OCI-M2 (cell line): ENCODE measurements around the gene ALOXE3.
A peak's percentile ranks its signal among the peaks of the same experiment; 100 is the strongest.

Experiments
- DNase-seq: peaks from one replicate; lab custom pipeline; 2025; ENCODE audit not compliant: unreplicated experiment; lab: John Stamatoyannopoulos, UW

ALOXE3 gene

DNA sequence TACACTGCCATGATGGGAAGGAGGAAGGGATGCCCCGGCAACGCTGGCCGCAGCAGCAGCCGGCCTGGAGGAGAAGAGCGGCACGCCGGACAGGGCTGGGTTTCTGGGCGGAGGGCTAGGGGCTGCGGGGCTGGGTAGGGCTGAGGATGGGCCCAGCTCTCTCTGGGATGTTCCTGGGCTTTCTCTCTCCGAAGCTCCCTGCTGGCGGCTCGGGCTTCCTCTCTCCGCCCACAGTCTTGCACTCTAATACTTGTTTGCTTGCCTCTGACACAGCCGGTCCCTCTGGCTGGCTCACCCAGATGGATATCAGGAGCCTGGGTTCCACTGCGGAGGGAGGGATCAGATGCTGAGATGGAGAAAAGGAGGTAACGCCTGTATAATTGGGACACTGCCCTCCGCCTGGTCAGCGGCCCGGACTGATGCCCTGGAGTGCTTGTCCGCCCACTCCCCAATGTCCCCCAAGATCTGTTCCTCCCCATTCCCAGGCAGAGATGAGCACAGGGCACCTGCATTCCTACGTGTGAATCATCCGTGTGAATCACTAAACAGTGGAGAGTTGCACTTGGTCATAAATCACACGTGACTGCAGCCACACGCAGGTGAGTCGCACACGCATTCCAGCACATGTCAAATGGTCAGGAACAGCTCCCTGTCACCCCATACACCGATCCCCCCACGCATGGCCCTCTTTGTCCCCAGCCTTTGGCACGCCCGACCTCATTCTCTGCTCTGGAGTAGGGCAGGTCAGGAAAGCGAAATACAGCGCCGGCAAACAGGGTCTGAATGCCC is at the start of gene ALOXE3:
ALOXE3 (minus strand) TSS at position 535 of the 789 bp plus-strand sequence; CDS start at position 11, 524 bp downstream.
- no peak for DNase-seq

DNA sequence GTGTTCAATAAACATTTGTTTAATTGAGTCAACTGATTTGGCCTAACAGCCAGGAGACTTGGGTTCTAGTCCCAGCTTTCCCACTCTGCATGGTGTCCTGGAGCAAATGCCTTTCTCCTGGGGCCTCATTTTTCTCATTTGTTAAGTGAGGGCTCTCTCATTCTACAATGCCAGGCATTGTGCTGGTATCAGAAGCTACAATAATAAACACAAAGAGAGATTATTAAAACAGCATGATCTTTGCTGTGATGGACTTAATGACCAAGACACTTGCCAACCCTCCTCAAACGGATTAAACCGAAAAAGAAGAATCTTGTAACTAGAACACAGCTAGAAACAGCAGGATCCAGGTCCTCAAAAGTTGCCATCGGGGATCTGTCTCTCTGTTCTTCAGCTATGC is 49.2 kb upstream of the ALOXE3 start:
- DNase-seq: no peak

DNA sequence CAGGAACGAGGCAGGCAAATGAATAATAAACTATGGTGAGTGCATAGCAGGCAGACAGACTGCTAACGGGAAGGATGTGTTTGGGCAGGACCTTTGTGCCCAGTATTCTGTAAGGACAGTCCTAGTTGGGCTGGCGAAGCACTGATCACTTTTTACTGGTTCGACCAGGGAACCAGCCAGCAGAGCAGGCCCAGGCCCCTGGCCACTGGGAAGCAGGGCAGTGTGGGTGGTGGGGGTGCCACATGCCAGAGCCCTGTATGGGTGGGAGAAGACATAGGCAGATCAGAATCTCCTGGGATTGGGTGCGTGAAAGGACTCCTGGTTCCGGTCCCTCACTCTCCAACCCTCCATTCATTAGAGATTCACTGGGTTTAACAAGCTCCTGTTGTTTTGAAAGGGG is 48.4 kb upstream of the ALOXE3 start:
- no peak for DNase-seq

DNA sequence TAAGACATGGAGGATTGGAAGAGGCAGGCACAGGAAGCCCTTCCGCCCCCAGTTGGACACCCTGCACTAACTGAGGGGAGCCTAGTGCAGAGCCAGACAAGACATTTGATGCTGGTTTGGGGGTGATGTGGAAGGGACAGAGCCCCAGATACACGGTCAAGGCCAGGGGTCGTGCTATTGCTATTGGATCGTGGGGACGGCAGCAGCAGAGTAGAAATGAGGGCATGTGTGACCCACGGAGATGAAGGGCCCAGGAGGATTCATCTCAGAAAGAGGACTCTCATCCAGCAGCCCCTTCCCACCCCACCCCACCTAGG is 46.5 kb upstream of the ALOXE3 start:
- DNase-seq: no peak

DNA sequence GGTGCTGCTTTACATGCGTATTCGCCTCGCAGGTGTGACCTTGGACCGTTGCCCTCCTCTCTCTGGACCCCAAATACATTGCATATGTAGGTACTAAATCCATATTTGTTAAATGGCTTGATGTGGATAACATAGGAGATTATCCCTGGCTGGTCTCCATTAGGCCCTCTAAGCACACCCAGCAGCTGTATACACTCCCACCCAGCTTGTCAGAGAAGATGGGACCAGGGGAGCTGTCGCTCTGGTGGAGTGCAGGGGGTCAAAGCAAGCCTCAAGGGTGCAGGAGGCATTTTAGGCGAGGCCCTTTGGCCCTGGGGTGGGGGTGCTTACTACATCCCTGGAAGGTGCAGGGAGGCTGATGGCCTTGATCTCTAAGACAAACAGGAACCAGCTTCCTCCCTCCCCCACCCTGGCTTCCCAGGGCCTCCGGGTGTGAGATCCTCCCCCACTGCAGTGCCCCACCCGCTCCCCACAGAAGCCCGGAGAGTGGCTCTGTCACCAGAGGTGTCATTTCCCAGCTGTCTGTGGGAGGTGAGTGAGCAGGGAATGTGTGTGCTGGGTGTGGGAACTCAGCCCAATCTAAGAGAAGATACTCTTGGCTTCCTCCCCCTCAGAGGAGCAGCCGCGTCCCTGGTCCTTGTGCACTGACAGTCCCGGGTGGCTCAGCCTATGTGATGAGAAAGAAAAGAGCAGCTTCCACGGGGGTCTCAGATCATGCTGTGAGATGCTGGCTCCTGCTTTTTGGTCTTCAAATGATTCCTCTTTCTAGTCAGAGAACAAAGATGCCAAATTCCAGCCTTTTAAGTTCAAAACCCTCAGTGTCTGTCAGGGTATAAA is 45.9 kb upstream of the ALOXE3 start:
- DNase-seq: peak; percentile 36

DNA sequence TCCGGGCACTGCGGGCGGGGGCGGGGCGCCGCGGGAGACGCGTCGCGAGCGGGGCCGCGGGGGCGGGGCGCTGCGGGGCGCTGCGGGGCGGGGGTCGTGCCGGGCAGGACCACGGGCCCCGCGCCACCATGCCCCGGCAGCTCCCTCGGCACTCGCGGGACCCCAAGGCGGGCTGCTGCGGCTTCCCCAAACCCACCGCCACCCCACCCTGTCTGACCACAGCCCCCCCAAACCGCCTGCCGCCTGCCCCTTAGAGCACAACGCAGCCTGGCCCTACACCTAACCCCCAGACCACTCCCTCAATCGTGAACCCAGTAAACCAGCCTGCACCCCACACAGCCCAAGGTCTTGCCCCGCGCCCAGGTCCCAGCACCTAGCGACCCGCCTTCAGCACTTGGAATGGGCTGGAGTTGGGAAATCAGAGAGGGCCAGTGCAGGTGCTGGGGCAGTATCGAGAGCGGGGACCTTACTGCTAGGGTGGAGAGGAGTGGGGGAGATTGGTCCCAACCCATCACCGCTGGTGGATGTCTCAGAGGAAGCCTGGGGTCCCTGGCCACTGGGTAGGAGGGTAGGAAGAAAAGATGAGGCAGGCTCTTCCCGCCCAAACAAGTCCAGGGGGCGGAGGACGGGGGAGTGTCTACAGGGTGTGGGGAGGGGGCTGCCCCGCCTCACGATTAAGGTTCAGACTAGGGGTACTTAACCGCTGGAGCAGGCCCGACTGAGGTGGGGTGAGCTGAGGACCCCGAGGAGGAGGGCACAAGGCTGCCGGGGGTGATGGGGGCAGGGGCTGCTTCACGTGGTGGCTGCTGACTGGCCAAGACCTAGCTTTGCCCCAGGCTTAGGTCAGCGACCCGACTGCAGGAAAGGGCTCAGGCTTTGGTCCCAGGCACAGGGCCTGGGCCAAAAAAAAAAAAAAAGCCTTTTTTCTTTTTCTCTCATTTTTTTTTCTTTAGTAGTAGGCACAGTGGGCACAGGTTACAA is 45.0 kb upstream of the ALOXE3 start:
- no peak for DNase-seq

DNA sequence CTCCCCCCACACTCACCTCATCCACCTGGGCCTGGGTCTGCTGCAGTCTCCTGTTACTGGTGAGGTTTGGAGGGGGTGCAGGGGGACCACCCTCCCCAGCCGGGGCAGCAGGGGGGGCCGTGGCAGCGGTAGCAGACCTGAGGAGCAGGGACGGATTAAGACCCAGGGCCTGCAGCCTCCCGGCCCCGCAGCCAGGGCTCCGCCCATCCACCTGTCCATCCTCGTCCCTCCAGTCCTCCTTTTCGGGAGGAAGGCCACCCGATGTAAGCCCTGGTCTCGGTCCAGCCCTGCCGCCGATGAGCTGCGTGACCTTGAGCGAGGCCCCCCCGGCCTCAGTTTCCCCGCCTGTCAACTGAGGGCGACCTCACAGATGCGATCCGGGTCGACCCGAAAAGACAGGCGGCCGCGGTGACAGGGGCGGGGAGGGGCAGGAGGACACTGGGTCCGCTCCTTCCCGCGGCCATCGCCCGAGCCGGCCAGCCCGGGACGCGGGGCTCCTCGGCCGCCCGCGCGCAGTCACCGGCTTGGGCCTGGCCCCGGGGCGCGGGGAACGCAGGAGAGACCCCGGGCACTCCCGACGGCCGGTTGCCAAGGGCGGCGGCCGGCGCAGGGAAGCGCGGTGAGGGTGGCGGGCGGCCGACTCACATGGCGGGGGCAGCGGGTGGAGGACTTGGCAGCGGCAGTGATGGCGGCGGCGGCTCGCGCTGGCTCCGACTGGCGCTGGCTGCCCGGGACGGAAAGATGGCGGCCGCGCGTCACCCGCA is 44.1 kb upstream of the ALOXE3 start, which contains the start of gene VAMP2:
VAMP2 (minus strand) TSS at position 716 of the 764 bp plus-strand sequence; CDS start at position 647, 69 bp downstream.
- DNase-seq: no peak

DNA sequence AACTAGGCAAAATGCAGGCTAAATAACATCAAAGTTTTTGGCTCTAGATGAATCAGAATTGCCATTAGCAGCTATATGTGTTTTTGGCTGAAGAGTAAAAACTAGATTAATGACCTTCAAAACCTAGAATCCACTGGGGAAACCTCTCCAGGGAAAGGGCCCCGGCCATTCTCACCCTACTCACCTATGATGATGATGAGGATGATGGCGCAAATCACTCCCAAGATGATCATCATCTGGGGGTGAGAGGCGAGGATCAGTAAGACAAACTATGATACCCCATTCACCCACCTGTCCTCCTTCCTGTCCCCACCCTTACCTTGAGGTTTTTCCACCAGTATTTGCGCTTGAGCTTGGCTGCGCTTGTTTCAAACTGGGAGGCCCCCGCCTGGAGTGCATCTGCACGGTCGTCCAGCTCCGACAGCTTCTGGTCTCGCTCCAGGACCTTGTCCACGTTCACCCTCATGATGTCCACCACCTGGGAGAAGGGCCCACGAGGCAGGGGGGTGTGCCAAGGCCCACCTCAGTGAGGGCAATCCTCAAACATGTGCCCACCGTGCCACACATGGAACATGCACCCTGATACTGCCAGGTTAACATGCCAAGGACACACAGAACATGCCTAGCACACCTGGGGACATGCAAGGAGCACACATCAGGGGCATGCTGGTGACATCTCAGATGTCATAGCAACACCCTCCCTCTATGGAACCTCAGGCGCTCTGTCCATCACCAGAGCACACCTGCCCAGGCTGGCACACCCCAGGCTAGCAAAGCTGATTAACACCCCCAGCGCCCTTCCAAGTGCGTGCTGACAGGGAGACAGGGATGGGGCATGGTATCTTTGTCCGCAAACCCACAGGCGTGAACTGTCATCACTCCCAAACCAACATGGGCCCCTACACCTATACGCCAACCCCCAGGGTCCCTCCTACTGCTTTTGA is 43.2 kb upstream of the ALOXE3 start:
- no peak for DNase-seq

DNA sequence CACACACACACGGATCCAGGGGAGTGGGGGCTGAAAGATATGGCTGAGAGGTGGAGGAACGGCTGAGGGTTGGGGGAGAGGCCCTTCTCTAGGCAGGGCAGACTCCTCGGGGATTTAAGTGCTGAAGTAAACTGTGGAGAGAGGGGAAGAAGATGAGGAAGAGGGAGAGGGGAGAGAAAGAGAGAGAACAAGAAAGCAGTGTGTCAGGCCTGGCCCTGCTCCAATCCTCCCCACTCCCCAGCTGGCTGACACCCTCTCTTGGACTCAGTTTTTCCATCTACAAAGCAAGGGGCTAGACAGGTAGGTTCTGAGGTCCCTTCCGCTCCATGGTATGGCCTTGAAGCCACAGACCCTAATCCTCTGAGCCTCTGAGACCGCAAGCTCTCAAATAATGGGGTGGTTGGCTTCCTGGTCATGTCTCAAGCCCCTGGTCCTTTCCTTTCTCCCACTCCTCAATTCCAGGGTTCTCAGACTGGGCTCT is 42.5 kb upstream of the ALOXE3 start:
- no peak for DNase-seq

DNA sequence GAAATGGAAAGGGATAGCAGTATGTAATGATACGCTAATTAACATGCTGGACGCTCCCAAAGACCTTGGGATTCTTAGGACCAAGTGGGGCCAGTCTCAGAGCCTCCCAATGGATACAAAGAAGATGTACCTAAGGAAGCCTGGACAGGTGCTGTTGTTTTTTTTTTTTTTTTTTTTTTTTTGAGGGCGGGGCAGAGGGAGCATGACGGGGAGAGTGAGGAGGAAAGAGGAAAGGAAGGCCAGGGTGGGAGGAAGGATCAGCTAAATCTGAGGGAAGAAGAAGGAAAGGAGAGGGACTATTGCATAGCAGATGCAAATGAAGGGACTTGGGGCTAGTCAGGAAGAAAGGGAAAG is 41.9 kb upstream of the ALOXE3 start:
- no peak for DNase-seq

DNA sequence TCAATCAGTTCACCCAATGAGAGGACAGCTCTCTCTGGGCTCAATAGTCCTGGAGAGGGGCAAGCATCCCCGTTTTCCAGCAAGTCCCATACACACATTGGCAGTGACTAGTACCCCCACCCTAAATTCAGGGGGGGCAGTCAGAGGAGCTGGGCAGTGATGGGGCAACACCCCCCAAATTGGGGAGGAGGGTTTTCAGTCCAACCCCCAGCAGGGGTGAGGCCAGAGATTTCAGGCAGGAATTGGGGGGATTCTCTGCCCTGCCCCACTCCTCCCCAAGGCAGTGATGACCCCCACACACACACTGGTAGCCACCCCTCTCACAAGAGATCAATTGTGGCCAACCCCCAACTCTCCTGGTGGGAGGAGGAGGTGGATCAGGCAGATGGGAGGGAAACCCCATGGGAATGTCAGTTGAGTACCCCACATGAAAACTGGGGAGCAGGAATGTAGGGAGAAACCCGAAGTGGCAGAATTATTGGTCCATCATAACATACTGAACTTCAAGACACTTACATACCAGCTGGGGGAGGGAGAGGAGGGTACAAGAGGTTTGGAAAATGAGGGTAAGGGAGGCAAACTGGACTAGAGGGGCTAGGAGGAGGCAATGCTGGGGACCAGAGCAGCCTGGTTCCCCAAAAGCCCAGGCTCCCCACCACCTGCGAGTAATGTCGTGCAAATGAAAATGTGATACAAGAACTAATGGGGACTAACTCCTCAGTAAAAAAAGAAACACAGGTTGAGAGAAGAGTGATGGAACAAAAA is 41.3 kb upstream of the ALOXE3 start:
- no peak for DNase-seq

DNA sequence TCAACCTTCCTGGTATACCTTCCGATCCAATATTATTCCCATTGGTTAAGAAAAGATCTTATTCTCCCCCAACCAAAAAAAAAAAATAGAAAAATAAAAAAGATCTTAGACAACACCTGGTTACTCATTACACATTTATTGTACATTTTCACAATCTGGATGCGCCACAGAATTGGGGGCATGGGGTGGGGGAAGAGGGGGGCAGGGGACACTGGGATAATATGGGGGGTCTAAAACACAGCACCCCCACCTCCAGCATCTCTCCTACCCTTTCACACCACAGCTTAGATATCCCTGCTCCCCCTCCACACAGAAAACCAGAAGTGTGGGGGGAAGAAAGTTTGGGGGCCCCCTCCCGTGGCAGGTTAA is 40.7 kb upstream of the ALOXE3 start:
- no peak for DNase-seq

DNA sequence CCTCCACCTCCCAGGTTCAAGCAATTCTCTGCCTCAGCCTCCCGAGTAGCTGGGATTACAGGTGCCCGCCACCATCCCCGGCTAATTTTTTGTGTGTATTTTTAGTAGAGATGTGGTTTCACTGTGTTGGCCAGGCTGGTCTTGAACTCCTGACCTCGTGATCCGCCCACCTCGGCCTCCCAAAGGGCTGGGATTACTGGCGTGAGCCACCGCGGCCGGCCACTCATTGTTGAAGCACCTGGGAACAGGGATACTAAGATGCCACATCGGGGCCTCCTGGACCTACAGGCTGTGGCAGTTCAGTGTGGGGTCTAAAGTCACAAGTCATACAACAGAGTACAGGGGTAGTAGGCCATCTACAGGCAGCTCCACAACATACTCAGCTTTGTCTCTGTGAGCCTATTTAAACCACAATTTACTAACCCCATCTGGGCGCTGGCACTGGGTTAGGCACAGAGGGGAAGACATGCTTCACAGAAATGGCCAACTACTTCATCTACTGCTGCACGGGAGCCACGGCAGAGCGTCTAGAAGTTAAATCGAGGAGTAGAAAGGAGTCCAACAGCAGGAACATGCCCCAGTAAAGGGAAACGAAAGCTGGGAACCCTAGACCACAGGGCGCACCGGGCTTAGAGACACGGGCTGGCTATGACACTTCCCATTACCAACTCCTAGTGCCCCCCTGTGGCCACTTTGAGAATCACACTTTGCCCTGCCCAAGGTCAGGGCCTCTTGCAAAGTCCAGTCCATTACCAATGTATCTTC is 40.1 kb upstream of the ALOXE3 start:
- peak; percentile 84 for DNase-seq

DNA sequence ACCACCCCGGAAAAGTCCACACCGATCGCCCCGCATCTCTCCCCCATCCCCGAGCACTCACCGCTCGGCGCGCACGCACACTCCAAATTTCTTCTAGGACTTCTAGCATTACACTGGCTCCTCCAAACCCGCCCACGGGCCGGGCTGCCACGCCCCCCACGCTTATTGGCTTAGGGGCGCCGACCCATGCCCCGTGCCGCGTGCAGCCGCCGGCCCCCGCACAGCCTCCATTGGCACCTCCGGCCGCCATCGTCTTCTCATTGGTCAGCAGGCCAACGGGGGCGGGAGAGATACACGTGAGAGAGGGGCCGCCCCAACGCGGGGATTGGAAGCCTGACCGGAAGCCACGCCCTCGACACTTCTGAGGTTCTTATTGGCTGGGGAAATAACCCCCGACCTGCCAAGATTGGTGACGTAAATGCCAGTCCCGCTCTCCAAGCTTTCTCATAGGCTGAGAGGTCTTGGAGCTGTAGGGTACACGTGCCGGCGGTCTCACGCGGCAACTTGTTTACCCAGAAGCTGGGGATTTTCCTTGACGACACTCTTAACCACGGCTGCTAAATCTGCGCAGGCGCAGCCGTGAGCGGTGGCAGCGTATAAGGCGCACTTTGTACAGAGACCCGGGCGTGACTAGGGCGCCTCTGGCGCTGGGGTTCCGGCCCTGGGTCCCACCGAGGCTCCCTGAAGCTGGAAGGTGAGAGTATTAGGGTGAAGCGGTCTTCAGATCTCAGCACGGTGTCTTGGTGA is 38.1 kb upstream of the ALOXE3 start:
- DNase-seq: peak; percentile 95

DNA sequence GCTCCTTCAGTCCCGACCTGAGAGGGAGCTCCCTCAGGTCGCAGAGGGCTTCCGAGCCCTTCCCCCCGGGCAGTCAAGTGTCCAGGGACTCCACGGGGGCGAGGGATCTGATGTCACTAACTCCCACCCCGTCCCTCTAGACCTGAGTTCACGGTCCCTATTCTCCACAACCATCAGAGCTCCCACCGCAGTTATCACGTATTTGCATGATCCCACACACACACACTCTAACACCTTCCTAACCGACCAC is 37.6 kb upstream of the ALOXE3 start:
- DNase-seq: no peak

DNA sequence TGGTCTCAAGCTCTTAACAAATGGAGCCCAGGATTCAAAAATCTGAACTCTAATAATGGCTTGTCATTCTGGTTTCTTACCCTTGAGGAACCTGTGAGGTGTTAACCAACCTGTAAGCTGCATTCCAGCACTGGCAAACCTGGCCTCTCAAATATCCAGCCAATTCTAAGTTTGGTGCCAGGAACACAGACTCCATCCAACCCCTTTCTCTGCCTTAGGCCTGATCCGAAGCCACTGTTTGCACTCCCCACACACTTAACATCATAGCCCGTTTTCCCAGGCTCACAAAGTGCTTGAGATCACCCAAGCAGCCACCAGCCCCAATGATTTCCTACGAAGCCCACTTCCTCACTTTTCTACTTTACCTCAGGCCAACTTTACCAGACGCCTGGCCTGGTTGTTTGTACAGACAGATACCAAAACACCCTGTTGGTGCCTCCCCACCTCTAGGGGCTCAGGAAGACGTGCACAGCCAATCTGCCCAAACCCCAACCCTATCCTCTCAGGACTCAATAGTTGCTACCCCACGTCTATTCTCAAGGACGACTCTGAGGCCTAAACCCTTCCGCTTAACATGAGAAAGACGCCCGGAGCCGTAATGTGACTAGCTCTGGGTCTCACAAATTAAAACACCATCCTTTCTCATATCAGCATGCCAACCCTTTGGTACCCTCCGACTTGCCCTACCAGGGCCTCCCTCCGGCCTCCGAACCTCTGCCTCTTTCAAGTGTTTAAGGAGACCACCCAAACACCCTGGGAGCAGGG is 37.1 kb upstream of the ALOXE3 start:
- no peak for DNase-seq
